HG03520 (cell line): ENCODE measurements around the gene CAPS.
"Not testable (repeated sequence)": the region's sequence is repeated elsewhere in the genome, so short reads cannot be mapped to it uniquely, and the experiment has no call there.

Experiments used
- ATAC-seq: cut with Tn5 transposase; IDR thresholded peaks from one replicate; pipeline ENCODE4 v1.9.1; 2021; ENCODE audit warnings: mild to moderate bottlenecking, moderate library complexity; ENCODE audit not compliant: unreplicated experiment

Gene CAPS

DNA sequence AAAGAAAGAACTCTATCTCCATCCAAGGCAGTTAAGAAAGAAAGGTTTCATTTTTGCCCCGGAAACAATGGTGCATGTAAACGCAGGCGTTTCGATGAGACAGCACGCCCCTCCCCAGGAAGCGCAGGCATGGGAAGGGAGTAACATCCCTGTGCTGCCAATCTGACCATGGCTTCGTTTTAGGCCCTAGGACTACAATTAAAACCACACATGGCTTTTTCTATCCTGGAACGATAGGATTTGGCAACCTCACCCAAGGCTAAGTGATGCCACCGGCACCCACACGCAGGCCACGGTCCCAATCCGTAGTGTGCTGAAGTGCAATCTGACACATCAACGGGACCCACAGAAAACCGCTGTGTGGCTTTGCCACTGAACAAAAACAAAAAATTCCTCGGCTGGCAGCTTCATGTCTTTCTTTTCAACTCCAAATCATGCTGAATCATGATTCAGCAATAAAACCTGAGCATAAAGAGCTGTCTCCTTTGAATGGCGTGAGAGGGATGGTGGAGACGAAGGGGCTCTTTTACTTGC, 39.7 kb downstream of the CAPS start:
- ATAC-seq = no peak

DNA sequence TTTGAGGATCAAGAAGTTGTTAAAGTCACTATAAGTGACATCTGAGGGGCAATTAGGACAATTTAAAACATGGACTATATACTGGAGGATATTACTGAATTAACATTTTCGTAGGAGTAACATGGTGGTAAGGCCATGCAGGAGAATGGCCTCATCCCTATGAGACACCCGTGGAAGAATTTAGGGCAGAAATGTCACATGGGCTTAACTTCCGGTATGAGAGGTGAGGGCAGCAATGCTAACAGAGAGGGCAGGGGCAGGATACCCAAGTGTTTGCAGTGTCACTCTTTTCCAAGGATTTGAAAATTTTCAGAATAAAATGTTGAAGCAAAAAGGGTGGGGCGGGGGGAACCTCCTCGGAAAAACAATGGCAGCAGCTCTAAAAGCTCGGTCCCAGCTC, 40.2 kb downstream of the CAPS start:
- ATAC-seq = no peak

GRCh38 chr19:5955636-5955935, 41.5 kb downstream of the CAPS start:
- ATAC-seq = no peak

DNA sequence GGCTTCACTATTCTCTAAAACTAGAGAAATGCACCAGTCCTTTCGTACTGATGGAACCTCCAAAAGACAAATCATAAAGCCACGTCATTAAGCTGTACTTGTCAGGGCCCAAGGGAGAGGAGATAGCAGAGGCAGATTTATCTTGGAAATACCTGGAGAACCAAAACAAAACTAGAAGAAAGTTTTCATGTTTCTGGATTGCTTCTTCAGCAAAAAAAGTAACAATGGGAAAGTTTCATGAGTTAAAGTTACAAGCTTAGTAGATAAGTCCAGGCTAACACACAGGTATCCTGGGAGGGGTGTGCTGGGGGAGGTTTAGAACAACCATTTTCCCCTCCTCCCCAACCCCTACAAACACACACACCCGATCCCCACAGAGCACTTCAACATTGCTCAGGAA, 42.3 kb downstream of the CAPS start:
- ATAC-seq = no peak

- ATAC-seq = no peak
Observed at GRCh38 chr19:5956728-5957127, 42.7 kb downstream of the CAPS start.

GRCh38 chr19:5957170-5957569, 43.1 kb downstream of the CAPS start:
- ATAC-seq = no peak

GRCh38 chr19:5958074-5958850, 44.2 kb downstream of the CAPS start:
- no peak for ATAC-seq

- ATAC-seq = no peak
Observed at GRCh38 chr19:5958851-5959122, 44.7 kb downstream of the CAPS start.

- ATAC-seq = no peak
Observed at GRCh38 chr19:5959260-5960004, 45.4 kb downstream of the CAPS start.

GRCh38 chr19:5960005-5961001, 46.2 kb downstream of the CAPS start:
- no peak for ATAC-seq

GRCh38 chr19:5961641-5961968, 47.6 kb downstream of the CAPS start:
- ATAC-seq = not testable (repeated sequence)

DNA sequence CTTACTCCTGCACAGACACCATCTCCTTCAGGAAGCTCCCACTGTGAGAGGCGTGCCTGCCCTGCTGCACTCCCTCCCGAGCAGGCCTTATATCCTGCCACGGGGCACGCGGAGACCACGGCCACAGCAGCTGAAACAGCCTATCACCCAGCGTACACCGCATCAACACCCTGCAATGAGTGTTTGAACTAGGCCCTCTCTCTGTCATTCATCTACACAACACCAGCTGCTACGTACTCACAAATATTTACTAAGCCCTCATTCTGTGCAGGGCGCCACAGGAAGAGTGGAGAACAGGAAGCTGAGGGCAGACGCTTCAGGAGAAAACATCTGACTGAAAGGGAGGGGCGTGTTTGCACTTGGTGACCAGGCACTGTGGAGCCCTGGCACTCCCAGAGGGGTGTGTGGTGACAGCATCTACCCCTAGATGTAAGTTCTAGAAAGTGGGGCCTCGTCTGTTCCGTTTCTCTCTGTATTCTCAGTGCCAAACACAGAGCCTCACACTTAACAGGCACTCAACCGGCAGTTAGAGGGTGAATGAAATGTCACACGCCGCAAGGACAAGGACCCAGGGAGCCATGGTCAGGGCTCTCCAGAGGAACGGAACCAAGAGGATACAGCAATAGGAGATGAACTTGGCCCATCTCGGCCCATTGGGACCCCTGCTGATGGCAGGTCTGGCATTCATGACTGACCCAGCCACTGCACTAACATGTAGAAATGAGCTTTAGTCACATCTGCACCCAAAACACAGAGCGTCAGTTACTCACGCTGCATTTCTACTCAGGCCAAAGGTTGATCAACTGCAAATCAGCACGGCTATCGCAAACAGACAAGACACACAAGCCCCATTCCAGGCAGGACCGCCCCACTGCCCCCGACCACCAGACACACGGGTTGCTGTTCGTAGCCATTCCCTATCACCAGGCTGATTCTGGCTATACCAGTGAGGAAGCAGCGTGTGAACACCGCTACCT, 48.2 kb downstream of the CAPS start:
- ATAC-seq = no peak

- not testable (repeated sequence) for ATAC-seq
Observed at GRCh38 chr19:5963259-5963658, 49.2 kb downstream of the CAPS start.

DNA sequence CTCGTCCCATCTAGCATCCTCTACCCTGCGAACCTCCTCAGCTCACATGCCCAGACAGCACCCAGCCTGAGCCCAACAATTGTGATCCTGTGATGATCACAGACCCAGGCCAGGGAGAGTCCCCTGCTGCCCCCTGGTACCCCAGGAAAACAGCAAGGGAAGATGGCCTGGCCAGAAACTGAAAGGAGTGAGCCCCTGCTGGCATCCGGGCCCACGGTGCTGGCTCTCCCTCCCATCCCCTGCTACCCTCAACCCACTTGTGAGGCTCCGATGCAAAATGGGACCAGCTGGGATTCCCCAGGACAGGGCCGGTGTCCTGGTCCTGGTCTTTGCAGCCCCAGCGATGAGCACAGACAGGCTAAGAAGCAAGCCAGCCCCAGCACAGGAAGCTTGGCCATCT, 49.8 kb downstream of the CAPS start:
- ATAC-seq = no peak

DNA sequence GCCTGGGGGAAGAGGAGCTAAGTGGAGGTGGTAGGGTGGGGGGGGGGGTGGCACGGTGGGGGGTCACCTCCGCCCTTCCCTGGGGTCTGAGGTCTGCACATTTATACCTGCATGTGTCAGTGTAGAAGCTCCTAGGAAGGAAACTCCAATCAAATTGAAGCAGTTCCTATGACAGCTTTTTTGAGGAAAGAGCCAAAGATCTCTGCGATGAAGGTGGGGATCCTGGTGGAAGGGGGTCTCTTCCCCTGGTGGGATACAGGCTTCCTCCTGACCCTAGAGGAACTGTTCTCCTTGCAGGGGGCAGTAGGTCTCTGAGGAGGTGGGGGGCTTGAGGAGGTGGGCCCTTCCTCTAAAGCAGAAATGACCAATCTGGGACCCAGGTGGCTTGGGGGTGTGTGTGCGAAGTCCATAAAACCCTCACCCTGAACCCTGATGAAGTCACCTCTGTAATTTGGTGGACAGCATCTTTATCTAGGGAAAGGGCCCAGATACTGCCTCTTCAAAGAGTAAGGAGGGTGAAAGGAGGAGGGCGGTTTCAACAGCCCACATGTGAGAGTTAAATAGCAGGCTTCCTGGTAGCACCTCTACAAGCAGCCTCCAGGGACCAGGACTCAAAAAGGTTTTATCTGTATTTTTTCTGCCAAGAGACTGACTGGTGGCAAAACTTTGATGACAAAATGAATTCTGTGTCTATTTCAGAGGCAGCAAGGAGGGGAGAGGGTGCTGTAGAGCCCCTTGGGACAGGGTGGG, 50.9 kb downstream of the CAPS start:
- ATAC-seq = no peak
